ENCODE results near the gene PIANP.
A peak's percentile ranks its signal among the peaks of the same experiment; 100 is the strongest.

Gene PIANP

GRCh38 chr12:6667559-6668210 is 32.9 kb downstream of the PIANP start:
- DNase-seq (ENCODE audit: low read depth in 2 of 2): no peak

GRCh38 chr12:6666211-6666610 is 34.4 kb downstream of the PIANP start:
- DNase-seq (ENCODE audit: low read depth in 2 of 2): no peak

- DNase-seq (ENCODE audit: low read depth in 2 of 2): no peak
These were observed 35.7 kb downstream of the PIANP start for GRCh38 chr12:6664902-6665301.

GRCh38 chr12:6662906-6663742 is 37.5 kb downstream of the PIANP start, which contains the start of gene ING4:
ING4 (minus strand) TSS chr12:6663119; CDS start chr12:6663101, 18 bp downstream.
- peak; percentile 87 to 93 for DNase-seq (ENCODE audit: low read depth in 2 of 2)

GRCh38 chr12:6662602-6662905 is 38.1 kb downstream of the PIANP start:
- DNase-seq (ENCODE audit: low read depth in 2 of 2): no peak

GRCh38 chr12:6653987-6654386 is 46.6 kb downstream of the PIANP start:
- no peak for DNase-seq (ENCODE audit: low read depth in 2 of 2)

GRCh38 chr12:6653342-6653741 is 47.3 kb downstream of the PIANP start:
- DNase-seq (ENCODE audit: low read depth in 2 of 2): no peak

GRCh38 chr12:6652391-6652790 is 48.2 kb downstream of the PIANP start:
- DNase-seq (ENCODE audit: low read depth in 2 of 2): no peak

GRCh38 chr12:6650832-6651231 is 49.8 kb downstream of the PIANP start:
- DNase-seq (ENCODE audit: low read depth in 2 of 2): no peak

GRCh38 chr12:6647083-6647604 is 53.5 kb downstream of the PIANP start, which contains the start of gene ACRBP:
ACRBP (minus strand) TSS chr12:6647432; CDS start chr12:6647366, 66 bp downstream.
- no peak for DNase-seq (ENCODE audit: low read depth in 2 of 2)

- DNase-seq (ENCODE audit: low read depth in 2 of 2): no peak
These were observed 54.1 kb downstream of the PIANP start for GRCh38 chr12:6646276-6647082.

GRCh38 chr12:6644903-6645302 is 55.7 kb downstream of the PIANP start:
- DNase-seq (ENCODE audit: low read depth in 2 of 2): no peak

GRCh38 chr12:6644257-6644596 is 56.4 kb downstream of the PIANP start:
- no peak for DNase-seq (ENCODE audit: low read depth in 2 of 2)
